Endothelial cell of hepatic sinusoid (primary cell): ENCODE results near the gene KRTAP16-1.

Source experiments
- in situ Hi-C: cut with HindIII; loops from 2 replicates; pipeline ENCODE4 v1.10.0; 2017; ENCODE audit warnings: low sequenced_read_pairs

Gene KRTAP16-1

DNA sequence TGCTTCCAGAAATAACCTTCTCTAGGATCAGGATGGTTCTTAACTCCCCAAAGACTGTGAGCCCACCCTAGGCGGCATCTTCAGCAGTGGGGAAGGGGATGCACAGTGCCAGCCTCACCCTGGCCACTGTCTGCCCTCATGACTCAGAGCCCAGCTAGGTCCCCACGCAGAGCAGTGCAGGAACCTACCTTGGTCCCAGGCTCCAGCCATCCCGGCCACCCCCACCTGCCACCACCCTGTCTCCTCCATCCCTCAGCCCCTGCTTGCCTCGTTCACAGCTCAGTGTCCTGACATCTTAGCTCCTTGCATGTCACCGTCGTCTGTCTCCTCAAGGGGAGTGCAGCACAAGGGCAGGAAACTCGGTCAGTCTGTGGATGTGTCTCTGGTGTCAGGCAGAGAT lies 22.5 kb upstream of the KRTAP16-1 start:
- in situ Hi-C loops = no loop called here

DNA sequence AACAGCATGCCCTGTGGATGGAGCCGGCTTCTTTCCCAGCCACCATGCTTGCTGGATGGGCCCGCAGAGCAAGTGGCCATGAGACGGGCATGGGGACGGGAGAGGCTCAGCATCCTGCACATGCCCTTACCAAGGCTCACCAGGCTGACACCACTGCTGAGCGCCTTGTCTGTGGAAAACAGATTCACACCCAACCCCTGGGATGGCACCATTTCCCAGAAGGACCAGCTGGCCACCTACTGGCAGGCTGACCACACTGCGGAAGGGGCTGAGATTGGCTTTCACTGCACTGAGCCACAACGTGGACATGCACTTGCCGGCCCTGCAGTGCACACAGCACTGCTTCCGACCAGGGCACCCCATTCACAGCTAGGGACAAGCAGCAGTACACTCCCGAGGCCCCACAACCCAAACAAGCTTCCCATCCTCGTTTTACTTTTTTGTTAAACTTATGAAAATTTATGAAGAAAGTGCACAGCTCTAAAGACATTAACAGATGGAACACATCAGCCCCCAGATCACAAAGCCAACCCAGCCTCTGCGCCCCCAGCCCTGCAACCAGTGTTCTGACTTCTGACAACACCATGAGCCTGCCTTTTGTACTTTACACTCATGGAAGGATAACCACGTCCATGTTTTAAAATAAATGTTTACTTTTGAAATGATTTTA lies 20.3 kb upstream of the KRTAP16-1 start:
- in situ Hi-C loops = no loop called here

DNA sequence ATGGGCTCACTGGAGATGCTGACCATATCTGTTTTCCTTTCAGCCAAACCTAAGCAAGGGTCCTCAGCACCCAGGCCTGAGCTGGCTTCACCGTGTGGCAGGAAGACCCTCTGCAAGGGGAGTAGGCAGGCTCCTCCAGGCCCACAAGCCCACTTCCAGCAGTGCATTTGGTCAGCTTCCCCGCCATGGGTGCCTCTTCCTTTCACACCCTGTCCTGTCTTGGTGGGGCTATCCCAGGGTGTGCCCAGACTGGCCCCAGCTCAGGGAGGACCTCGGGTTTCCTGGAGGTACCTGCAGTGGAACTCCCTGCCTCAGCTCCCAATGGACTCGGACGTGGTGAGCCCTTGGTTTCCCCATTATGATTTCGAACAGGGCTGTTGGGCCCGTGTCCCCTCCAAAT lies 19.1 kb upstream of the KRTAP16-1 start:
- in situ Hi-C loops = no loop called here

DNA sequence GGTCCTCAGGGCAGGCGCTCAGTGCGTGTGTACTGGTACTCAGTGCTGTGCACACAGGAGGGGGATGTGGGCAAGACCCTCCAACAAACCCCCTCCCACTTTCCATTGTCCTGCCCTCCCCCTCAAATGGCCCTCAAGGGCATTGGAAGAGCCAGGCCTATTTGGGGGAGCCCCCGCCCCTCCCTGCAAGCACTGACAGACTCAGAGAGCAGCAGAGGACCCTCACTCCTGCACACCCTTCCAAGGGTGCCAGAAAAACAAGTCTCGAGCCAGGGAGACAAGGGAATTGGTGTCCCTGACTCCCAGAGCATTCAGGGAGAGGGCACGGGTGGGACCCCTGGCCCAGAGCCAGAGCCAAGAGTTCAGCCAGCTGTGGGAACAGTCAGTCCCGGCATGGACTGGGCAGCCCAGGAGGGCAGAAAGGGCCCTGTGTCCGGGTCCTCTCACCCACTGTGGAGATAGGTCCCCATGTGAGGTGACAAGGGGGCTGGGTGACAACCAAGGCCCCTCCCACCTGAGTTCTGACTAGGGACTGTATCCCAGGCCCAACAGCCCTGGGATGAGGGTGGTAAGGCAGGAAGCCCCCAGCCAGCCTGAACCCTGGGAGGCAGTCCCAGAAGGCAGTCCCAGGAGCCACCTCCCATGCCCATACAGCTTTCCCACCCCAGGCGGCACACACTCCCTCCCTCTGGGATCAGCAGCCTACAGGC lies 18.5 kb upstream of the KRTAP16-1 start:
- in situ Hi-C loops = no loop called here

DNA sequence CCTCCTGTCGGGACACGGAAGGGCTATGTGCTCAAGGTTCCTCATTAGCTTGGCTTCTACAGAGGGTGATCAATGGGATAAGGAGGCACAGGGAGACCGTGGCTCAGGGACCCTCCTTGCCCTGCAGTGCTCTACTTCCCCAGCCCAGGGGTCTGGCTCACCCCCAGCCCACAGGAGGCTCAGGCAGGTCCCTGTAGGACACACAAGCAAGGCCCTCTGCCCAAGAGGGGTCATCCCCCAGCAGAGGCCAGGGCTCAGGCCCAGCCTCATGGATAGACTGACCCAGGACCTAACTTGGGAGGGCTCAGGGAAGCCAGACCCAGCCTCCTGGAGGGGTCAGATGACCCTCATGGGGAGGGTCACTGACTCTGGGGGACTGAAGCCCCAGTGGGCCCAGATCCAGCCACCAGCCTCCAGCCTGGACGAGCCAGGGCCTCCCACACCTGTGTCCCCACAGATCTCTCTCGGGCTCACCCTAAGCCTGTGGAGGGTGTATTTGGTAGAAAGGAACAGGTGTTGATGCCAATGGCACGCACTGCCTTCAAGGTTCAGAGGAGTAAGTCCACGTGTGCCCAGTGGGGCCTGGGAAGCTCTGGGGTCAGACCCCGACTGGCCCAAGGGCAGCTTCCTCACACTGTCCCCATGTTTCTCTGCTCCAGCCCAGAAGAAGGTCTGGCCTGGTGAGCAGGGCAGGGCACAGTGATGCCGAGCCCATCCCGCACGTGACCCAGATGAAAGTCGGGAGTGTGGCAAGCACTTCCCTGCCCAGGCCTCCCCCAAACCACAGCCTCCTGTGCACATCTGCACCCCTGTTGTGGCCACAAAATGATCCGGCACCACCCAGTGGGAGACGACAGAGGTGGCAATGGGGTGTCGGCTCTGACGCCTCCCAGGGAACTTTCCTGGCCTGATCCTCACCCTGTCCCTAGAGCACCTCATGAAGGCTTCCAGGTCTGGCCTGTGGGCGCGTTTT lies 17.4 kb upstream of the KRTAP16-1 start:
- in situ Hi-C loops = no loop called here

DNA sequence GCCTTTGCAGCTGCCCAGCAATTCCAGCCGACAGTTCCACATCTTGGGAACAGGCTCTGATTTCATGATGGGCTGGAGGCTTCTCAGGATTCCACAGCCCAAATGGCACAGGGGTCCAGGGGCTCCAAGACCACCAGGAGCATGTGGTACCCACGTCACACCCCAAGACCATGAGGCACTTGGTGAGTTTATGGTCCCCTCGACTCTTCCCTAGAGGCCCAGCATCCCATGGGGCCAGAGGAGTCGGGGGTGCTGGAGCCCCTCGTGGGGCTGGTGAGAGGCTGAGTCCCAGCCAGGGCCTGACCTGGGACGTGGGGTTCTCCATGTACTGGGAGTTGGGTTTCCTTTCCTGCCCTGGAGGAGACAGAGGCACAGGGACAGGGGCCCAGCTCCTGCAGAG lies 16.5 kb upstream of the KRTAP16-1 start:
- in situ Hi-C loops = no loop called here

DNA sequence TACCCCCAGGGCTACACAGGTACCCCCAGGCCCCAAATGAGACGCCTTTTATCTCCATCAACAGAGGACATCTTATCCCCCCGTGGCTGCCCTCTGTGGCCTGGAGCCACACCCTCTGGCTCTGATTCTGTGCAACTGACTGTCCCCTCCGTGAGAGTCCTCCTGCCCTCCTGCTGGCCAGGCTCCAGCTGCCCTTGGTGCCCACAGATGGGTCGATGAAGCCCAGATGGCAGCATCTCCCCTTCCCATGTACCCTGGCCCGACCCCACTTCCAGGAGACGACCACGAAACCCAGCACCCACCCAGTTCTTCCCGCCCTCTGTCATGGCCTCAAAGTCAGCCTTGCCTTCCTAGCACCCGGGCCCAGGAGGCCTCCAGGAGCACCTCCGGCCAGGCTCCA lies 16.0 kb upstream of the KRTAP16-1 start:
- in situ Hi-C loops = no loop called here

DNA sequence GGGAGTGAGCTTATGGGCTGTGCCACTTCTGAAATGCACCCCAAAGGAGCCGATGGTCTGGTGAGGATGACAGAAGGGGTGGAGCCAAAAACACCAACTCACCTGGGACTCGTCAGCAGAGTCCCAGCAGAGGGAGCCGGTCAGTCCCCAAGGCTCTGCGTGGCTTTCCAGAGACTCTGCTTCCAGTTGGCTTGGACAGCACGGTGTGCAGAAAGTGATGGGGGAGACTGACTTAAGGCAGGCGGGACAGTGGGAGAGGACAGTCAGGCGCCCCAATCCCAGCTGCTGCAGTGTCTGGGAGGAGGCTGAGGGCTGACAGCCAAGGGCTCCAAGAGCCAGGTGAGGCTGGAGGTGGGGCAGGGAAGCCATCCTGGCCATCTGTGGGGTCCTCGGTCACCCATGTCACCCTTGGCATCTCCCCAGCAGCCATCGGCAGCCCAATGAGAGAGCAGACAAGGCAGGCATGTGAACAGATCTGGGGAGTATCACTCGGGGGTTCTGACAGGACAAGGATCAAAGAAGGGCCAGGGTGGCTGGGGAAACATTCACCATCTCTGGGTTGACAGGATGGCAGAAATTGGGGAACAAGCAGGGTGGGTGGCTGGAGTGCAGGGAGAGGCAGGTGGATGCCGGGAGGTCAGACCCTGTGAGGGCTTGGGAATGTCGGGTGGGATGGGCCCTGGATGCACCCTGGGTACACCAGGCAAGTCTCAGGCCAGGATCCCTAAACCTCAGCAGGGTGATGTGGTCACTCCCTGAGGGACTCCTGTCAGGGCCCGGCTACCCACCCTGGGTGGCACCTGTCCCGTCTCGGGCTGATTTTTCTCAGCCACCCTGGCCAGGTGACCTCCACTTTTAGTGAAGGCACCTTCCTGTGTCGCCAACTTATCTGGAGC lies 15.3 kb upstream of the KRTAP16-1 start:
- in situ Hi-C loops = no loop called here

DNA sequence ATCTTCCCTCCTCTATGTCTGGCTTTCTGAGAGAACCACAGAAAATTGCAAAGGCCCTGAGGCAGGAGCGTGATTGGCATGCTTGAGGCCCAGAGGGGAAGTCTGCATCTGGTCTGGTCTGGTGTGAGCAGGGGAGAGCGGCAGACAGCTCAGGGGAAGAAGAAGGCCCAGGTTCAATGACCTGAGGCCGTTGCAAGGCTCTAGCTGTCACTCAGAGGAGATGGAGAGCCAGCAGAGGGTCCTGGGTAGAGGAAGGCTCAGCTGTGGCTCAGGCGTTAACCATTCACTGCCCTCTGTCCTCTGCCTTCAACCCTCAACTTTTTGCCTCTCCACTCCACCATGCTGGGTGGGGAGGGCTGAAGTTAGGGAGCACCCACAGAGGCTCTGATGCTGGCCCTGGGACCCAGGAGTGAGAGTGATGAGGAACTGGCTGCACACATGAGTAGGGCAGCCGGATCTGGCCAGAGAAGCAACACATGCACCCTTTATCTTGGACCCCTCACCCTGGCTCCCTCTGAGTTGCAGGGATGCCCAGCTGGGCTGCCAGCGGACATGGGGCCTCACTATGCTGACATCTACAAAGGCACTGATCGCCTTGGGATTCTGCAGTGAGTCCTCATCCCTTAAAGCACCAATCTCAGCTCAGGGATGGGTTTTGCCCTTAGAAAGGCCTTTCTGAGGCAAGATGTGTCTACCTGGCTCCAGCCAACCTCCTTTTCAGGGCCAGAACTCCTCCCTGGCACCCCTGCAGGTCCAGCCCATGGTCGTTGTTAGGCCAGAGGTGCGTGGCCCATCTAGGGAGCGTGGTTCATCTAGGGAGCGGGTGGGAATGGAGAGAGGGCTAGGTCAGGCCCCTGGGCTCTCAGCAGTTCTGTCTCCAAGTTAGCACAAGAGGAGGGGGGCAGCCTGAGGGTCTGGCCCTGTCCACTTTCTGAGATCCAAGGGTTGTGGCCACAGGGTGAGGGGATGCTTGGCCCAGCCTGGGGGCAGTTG lies 14.1 kb upstream of the KRTAP16-1 start:
- in situ Hi-C loops = no loop called here

DNA sequence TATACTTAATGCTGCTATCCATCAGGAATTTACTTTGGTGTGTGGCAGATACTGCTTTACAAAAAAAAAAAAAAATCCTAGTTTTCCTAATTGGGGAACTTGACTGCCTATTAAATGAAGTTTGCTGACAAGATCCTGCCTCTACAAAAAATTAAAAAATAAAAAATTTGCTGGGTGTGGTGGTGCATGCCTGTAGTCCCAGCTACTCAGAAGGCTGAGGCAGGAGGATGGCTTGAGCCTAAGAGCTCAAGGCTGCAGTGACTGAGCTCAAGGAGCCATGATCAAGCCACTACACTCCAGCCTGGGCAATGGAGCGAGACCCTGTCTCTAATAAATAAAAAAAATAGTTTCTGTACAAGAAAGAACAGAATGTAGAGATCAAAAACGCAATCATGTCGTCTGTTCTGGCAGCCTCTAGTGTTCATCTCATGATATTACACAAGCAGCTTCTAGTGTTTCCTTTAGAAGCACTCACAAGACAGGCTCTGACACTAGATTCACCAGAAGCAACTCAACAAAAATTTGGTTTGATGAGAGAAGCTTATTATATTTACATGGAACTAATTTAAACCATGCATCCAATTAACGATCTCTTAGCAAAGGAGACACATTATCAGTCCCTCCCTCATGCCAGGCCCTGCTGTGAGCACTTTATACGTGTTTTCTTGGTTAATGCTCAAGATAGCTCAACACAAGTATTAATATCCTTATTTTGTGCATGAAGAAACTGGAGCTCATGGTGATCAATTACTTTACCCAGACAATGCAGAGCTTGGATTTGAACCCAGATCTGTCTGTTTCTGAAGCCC lies 13.2 kb upstream of the KRTAP16-1 start:
- in situ Hi-C loops = no loop called here

DNA sequence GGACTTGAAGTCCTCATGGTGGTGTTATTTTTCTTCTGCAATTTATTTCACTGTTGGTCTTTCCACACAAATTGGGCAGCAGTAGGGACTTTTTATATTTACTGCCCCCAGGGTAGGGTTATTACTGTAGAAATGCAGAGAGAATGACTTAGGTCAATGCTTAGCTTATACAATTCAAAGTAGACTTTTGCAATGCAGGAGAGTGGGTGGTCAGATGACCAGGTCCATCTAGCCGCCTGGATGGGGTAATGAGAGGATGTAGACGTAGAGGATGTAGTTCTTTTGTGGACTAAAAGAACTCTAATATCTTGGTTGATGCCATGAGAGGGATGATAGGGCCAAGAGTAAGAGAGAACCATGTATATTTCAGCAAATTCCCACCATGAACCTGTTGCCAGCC lies 9.1 kb upstream of the KRTAP16-1 start:
- in situ Hi-C loops = no loop called here

DNA sequence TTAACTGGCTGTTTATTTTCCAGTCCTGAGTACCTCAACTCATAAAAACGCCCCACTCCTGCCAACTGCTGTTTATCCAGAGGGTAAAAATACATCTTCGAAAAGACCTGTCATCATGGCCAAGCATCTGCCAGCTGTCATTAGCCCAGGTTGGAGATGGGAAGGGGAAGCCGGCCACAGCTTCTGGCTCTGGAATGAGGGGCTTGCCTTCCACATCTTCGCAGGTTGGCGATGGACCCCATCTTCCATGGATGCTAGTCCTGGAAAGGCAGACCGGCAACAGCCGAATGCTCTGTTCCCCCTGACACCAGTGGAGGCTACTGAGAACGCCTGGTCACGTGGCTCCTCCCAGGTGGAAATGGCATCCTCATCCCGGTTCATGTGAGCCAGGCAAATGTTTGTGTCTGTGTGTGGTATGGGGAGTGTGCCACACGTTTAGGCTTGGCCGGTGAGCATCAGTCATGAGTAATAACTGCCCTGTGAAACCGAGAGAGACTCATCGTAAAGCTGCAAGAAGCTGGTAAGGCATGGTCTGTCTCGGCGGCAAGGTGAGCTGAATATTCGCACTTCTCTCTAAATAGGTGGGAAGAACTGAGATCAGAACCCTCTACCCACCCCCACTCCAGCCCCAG lies 6.8 kb upstream of the KRTAP16-1 start:
- in situ Hi-C loops = no loop called here

DNA sequence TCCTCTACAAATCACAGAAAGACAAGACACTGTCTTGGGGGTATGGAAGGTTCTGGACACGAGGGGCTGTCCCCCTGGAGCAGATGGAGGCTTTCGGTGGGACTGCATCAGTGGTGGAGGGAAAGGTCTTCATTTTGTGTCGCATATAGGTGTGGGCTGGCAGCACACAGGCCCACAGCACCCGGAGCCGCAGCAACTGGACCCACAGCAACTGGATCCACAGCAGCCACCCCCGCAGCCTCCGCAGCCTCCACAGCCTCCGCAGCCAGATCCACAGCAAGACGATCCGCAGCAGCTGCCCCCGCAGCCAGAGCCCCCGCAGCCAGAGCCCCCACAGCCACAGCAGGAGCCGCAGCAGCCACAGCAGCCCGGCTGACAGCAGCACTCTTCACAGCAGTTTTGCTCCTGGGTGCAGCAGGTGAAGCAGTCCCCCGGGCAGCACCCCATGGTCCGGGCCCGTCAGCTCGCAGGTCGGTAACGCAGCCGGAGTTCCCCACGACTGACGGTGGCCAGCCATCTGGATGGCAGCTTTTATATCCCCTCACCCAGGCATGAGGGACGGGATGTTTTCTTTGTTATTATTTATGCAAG lies 6.2 kb upstream of the KRTAP16-1 start, which contains the start of gene KRTAP17-1:
Gene KRTAP17-1 (minus strand): TSS at position 507 of the 591 bp plus-strand sequence. CDS start 60 bp downstream, at position 447.
- in situ Hi-C loops = no loop called here

DNA sequence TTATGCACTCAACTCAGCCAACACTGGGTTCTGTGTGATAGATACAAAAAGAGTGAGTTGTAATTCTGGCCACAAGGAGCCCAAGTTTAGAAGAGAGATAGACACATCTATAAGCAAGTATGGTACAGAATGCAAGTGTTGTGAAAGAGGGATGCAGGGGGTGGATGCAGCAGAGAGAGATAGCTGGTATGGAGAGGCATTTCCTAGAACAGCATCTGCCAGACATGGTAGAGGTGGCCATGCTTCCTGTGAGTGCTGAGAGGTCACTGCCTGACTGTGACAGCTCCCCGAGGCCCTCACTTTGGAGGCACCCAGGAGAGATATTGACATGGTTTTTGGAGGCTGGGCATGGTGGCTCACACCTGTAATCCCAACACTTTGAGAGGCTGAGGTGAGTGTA lies 2.0 kb upstream of the KRTAP16-1 start:
- in situ Hi-C loops = no loop called here

DNA sequence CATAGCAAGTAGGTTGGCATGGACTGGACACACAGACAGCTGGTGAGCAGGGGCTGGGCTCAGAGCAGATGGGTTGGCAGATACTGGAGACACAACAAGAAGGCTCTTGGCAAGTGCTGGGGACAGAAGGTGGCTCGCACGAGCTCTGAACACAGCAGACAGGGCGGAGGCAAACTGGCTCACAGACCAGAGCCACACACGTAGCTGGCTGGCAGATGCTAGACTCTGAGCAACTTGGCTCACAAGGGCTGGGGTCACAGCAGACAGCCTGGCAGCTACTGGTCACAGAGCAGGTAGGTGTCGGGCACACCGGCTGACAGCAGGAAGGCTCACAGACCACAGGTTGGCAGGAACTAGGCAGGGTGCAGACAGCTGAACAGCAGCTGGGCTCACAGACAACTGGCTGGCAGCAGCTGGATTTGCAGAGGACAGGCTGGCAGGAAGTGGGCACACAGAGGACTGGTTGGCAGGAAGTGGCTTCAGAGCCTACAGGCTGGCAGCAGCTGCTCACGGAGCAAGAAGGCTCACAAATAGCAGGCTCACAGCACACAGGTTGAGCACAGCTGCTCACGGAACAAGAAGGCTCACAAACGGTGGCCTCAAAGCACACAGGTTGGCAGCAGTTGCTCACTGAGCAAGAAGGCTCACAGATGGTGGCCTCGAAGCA lies 725 bp downstream of the KRTAP16-1 start:
- in situ Hi-C loops = no loop called here

DNA sequence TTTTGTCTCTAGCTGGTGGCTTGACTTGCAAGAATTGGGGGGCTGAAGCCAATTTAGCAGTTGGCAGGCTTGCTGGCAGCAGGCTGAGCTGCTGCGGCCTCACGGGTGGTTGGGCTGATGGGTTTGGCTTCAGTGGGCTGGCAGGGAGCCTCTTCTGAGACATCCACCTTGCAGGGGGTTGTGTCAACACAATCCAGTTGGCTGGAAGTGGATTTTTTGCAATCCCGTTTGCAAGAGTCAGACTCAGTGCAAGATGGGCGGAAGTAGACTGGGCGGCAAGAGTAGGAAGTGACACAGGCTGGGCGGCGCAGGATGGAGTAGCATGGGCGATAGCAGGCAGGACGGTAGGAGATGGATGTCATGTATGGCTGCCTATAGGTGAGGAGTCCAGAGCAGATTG lies 1.5 kb downstream of the KRTAP16-1 start:
- in situ Hi-C loops = no loop called here

DNA sequence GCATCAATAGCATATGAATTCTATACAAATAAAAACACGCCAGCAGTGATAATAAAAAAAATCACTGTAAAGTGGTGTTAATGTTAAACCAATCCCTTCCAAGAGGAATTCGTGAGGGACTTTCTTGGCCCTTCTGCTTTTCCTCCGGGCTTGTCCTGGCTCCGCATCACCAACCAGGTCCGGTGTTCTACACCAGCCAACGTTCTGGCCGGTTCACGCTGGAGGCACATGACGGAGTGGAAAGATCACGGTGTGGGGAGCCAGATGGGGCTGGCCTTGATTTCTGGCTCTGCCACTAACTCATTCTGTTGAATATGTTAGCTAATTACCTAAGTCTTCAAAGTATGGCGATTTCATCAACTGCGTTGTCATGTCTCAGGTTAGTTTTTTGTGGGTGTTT lies 5.0 kb downstream of the KRTAP16-1 start:
- in situ Hi-C loops = no loop called here
